ENCODE measurements around the gene ACVRL1. TPM values are rescaled to one million over a fixed set of nuclear protein-coding genes. Genes with fewer than 3 reads are reported as not detected.

The ACVRL1 gene
- total RNA-seq, 1 experiment from 2014 or later = not detected

DNA sequence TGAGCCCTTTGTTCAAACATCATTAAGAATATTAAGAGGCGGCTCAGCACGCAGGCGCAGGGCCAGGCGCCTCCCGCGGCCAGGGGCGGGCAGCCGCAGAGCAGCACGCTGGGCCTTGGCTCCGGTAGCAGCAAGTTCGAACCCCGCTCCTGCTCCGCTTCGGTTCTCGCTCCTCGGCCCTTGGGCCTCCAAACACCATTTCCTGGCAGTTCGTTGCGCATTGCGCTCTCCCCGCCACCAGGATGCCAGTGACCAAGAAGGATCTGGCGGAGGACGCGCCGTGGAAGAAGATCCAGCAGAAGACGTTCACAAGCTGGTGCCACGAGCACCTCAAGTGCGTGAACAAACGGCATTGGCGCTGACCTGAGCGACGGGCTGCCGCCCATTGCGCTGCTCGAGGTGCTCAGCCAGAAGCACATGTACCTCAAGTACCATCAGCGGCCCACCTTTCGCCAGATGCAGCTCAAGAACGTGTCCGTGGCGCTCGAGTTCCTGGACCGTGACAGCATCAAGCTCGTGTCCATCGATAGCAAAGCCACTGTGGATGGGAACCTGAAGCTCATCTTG lies 6.9 kb upstream of the ACVRL1 start:
- TF ChIP-seq, protein P1, sequence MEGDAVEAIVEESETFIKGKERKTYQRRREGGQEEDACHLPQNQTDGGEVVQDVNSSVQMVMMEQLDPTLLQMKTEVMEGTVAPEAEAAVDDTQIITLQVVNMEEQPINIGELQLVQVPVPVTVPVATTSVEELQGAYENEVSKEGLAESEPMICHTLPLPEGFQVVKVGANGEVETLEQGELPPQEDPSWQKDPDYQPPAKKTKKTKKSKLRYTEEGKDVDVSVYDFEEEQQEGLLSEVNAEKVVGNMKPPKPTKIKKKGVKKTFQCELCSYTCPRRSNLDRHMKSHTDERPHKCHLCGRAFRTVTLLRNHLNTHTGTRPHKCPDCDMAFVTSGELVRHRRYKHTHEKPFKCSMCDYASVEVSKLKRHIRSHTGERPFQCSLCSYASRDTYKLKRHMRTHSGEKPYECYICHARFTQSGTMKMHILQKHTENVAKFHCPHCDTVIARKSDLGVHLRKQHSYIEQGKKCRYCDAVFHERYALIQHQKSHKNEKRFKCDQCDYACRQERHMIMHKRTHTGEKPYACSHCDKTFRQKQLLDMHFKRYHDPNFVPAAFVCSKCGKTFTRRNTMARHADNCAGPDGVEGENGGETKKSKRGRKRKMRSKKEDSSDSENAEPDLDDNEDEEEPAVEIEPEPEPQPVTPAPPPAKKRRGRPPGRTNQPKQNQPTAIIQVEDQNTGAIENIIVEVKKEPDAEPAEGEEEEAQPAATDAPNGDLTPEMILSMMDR (IDR thresholded peaks at IDR 0.05; ENCODE audit: unreplicated experiment) = no peak
- POLR2A ChIA-PET = interaction anchor here (1.2 kb wide), 1 partner anchor 46 kb away, joined by 4 read pairs; no protein-coding TSS in a partner anchor
- Mint-ChIP-seq H3K27ac (ENCODE audit: low read depth, unreplicated experiment) (no peak overlapping the region), H3K9me3 (ENCODE audit: unreplicated experiment) (no peaks in the 10 kb centered on the region), H3K27me3 (ENCODE audit: insufficient read depth, unreplicated experiment) (no peaks in the 10 kb centered on the region), H3K4me1 (ENCODE audit: insufficient read depth, unreplicated experiment) (peaks cover 4% of the 10 kb centered on the region), H3K4me3 (ENCODE audit: unreplicated experiment) (no peak overlapping the region), H3K36me3 (ENCODE audit: insufficient read depth, unreplicated experiment) (no peaks in the 10 kb centered on the region)
- intact Hi-C loops (cut with micrococcal nuclease) = no loop called here
- no peak for DNase-seq (ENCODE audit: unreplicated experiment)
- CTCF ChIA-PET = interaction anchor here (0.6 to 1.5 kb wide), 4 partner anchors 9 to 223 kb away, joined by 3 to 5 read pairs (median 4); no protein-coding TSS in a partner anchor
- BruUV-seq (replicated peaks) = no TSS peak

- no TSS peak for BruUV-seq (replicated peaks)
- Mint-ChIP-seq H3K4me1 (ENCODE audit: insufficient read depth, unreplicated experiment) (peaks cover 11% of the 10 kb centered on the region), H3K36me3 (ENCODE audit: insufficient read depth, unreplicated experiment) (no peaks in the 10 kb centered on the region), H3K27ac (ENCODE audit: low read depth, unreplicated experiment) (no peak overlapping the region), H3K27me3 (ENCODE audit: insufficient read depth, unreplicated experiment) (no peaks in the 10 kb centered on the region), H3K4me3 (ENCODE audit: unreplicated experiment) (no peak overlapping the region), H3K9me3 (ENCODE audit: unreplicated experiment) (no peaks in the 10 kb centered on the region)
- CTCF ChIA-PET = interaction anchor here (0.8 to 1.5 kb wide), 3 partner anchors 10 to 26 kb away, joined by 4 to 5 read pairs (median 5); no protein-coding TSS in a partner anchor
- POLR2A ChIA-PET = interaction anchor here (0.6 to 1.2 kb wide), 2 partner anchors 45 to 804 kb away, joined by 3 to 4 read pairs; no protein-coding TSS in a partner anchor
- intact Hi-C loops (cut with micrococcal nuclease) = no loop called here
- TF ChIP-seq, protein P1 (IDR thresholded peaks at IDR 0.05; ENCODE audit: unreplicated experiment) = no peak
- DNase-seq (ENCODE audit: unreplicated experiment) = no peak
Observed at GRCh38 chr12:51901121-51901817, 6.0 kb upstream of the ACVRL1 start.

DNA sequence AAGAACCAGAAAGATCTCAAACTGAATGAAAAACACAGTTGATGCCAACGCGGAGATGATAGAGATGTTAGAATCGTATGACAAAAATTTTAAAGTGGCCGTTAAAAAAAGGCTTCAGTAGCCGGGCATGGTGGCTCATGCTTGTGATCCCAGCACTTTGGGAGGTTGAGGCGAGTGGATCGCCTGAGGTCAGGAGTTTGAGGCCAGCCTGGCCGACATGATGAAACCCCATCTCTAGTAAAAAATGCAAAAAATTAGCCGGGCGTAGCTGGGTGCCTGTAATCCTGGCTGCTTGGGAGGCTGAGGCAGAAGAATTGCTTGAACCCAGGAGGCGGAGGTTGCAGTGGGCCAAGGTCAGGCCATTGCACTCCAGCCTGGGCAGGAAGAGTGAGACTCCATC lies 5.4 kb upstream of the ACVRL1 start:
- Mint-ChIP-seq H3K9me3 (ENCODE audit: unreplicated experiment) (no peaks in the 10 kb centered on the region), H3K27ac (ENCODE audit: low read depth, unreplicated experiment) (no peak overlapping the region), H3K4me1 (ENCODE audit: insufficient read depth, unreplicated experiment) (peaks cover 11% of the 10 kb centered on the region), H3K36me3 (ENCODE audit: insufficient read depth, unreplicated experiment) (no peaks in the 10 kb centered on the region), H3K4me3 (ENCODE audit: unreplicated experiment) (no peak overlapping the region), H3K27me3 (ENCODE audit: insufficient read depth, unreplicated experiment) (no peaks in the 10 kb centered on the region)
- CTCF ChIA-PET = no interaction called here
- POLR2A ChIA-PET = no interaction called here
- BruUV-seq (replicated peaks) = no TSS peak
- no peak for DNase-seq (ENCODE audit: unreplicated experiment)
- intact Hi-C loops (cut with micrococcal nuclease) = no loop called here
- TF ChIP-seq, protein P1 (IDR thresholded peaks at IDR 0.05; ENCODE audit: unreplicated experiment) = no peak

GRCh38 chr12:51904951-51905470 lies 2.3 kb upstream of the ACVRL1 start:
- Mint-ChIP-seq H3K27ac (ENCODE audit: low read depth, unreplicated experiment) (no peak overlapping the region), H3K27me3 (ENCODE audit: insufficient read depth, unreplicated experiment) (no peaks in the 10 kb centered on the region), H3K4me1 (ENCODE audit: insufficient read depth, unreplicated experiment) (peaks cover 11% of the 10 kb centered on the region), H3K36me3 (ENCODE audit: insufficient read depth, unreplicated experiment) (no peaks in the 10 kb centered on the region), H3K9me3 (ENCODE audit: unreplicated experiment) (no peaks in the 10 kb centered on the region), H3K4me3 (ENCODE audit: unreplicated experiment) (no peak overlapping the region)
- ChIA-PET POLR2A (interaction anchor here (0.7 kb wide), 1 partner anchor 12 kb away, joined by 3 read pairs; no protein-coding TSS in a partner anchor), CTCF (interaction anchor here (0.6 to 1.5 kb wide), 4 partner anchors 9 to 1956 kb away, joined by 4 to 5 read pairs (median 4); no protein-coding TSS in a partner anchor)
- no peak for DNase-seq (ENCODE audit: unreplicated experiment)
- no TSS peak for BruUV-seq (replicated peaks)
- intact Hi-C loops (cut with micrococcal nuclease) = no loop called here
- TF ChIP-seq, protein P1 (IDR thresholded peaks at IDR 0.05; ENCODE audit: unreplicated experiment) = no peak
